SU-DHL-6 (cell line): ENCODE measurements around the gene COG1.

Experiments used
- H2AFZ ChIP-seq: fragments of 200-600 bp; sonication (generic); 2 replicates; pipeline ENCODE4 v1.6.1; 2014; ENCODE audit warnings: low read depth, mild to moderate bottlenecking, moderate library complexity, mixed read lengths, antibody characterized with exemption, low read length; ENCODE audit not compliant: severe bottlenecking
- H3F3A ChIP-seq: fragments of 200-600 bp; shearing (Covaris generic); 2 replicates; pipeline ENCODE4 v1.6.0; 2016; ENCODE audit warnings: antibody characterized with exemption, mild to moderate bottlenecking; ENCODE audit not compliant: insufficient read depth
- H3K27ac ChIP-seq: fragments of 200-600 bp; sonication (generic); 2 replicates; pipeline ENCODE4 v1.5.1; 2016; ENCODE audit warnings: low read depth, mild to moderate bottlenecking, low read length, moderate library complexity, mixed read lengths
- H3K27me3 ChIP-seq: fragments of 200-600 bp; sonication (generic), shearing (Covaris generic); 2 replicates; pipeline ENCODE4 v1.6.0; 2014; ENCODE audit warnings: mild to moderate bottlenecking, low read length
- H3K36me3 ChIP-seq: fragments of 200-600 bp; sonication (generic); 2 replicates; pipeline ENCODE4 v1.6.1; 2014; ENCODE audit warnings: mild to moderate bottlenecking, low read length, mixed read lengths
- H3K4me2 ChIP-seq: fragments of 300-600, 200-600 bp; shearing (Covaris generic), sonication (generic); 2 replicates; pipeline ENCODE4 v1.6.0; 2014; ENCODE audit warnings: low read length, low read depth, mild to moderate bottlenecking; ENCODE audit not compliant: poor library complexity, severe bottlenecking
- H3K4me3 ChIP-seq: fragments of 200-600 bp; sonication (generic); 2 replicates; pipeline ENCODE4 v1.5.1; 2014; ENCODE audit warnings: antibody characterized with exemption, low read length, mild to moderate bottlenecking, mixed read lengths; ENCODE audit not compliant: insufficient read depth, poor library complexity, severe bottlenecking
- H3K79me2 ChIP-seq: fragments of 200-600 bp; sonication (generic); 2 replicates; pipeline ENCODE4 v1.6.1; 2014; ENCODE audit warnings: mild to moderate bottlenecking, low read length, moderate library complexity; ENCODE audit not compliant: insufficient read depth
- H3K9ac ChIP-seq: fragments of 200-600 bp; sonication (generic); 2 replicates; pipeline ENCODE4 v1.7.0; 2014; ENCODE audit warnings: mild to moderate bottlenecking, low read length
- H3K9me2 ChIP-seq: fragments of 200-600 bp; sonication (generic); replicated peaks from 2 replicates; pipeline ENCODE4 v1.6.1; 2014; ENCODE audit warnings: low read length; ENCODE audit not compliant: insufficient read depth
- H3K9me3 ChIP-seq: fragments of 200-600 bp; sonication (generic); 2 replicates; pipeline ENCODE4 v1.6.1; 2014; ENCODE audit warnings: low read length, mixed read lengths; ENCODE audit not compliant: insufficient read depth
- H4K20me1 ChIP-seq: fragments of 200-600 bp; sonication (generic); 2 replicates; pipeline ENCODE4 v1.6.1; 2014; ENCODE audit warnings: low read depth, mild to moderate bottlenecking, antibody characterized with exemption, low read length, moderate library complexity, mixed read lengths
- CTCF ChIP-seq: fragments of 200-600 bp; sonication (generic); IDR thresholded peaks from one replicate; pipeline ENCODE4 v1.5.1; 2017; ENCODE audit warnings: antibody characterized with exemption, mild to moderate bottlenecking, low read length, moderate library complexity; ENCODE audit not compliant: insufficient read depth, poor library complexity, severe bottlenecking
- EZH2phosphoT487 ChIP-seq: fragments of 200-600 bp; sonication (generic), shearing (Covaris generic); conservative IDR thresholded peaks from 2 replicates; pipeline ENCODE4 v1.6.1; 2018; ENCODE audit warnings: mild to moderate bottlenecking, antibody characterized with exemption, low read length, moderate library complexity, mixed read lengths

The COG1 gene

GRCh38 chr17:73224663-73225305 lies 31.9 kb downstream of the COG1 start:
- no peaks in the 10 kb centered on the region for H3F3A ChIP-seq
- no peaks in the 10 kb centered on the region for H3K36me3 ChIP-seq
- TF ChIP-seq CTCF (no peak), EZH2phosphoT487 (no peak)
- no peaks in the 10 kb centered on the region for H3K27me3 ChIP-seq
- no peak overlapping the region for H3K4me3 ChIP-seq
- H2AFZ ChIP-seq, result no peak overlapping the region
- no peaks in the 10 kb centered on the region for H3K9me3 ChIP-seq
- H3K9me2 ChIP-seq, result no peaks in the 10 kb centered on the region
- H3K79me2 ChIP-seq, result peaks cover 71% of the 10 kb centered on the region
- H3K4me2 ChIP-seq, result no peak overlapping the region
- peaks cover 3% of the 10 kb centered on the region; the same call in 1 of the 2 replicates for H4K20me1 ChIP-seq
- no peak overlapping the region for H3K27ac ChIP-seq
- H3K9ac ChIP-seq, result no peak overlapping the region

- Histone ChIP-seq H3K9me2 (no peaks in the 10 kb centered on the region), H3K79me2 (peaks cover 80% of the 10 kb centered on the region), H4K20me1 (peaks cover 3% of the 10 kb centered on the region; the same call in 1 of the 2 replicates), H3K9ac (no peak overlapping the region), H3K36me3 (no peaks in the 10 kb centered on the region), H3F3A (no peaks in the 10 kb centered on the region), H3K4me2 (no peak overlapping the region), H3K27me3 (no peaks in the 10 kb centered on the region), H3K27ac (no peak overlapping the region), H3K9me3 (no peaks in the 10 kb centered on the region), H2AFZ (no peak overlapping the region), H3K4me3 (no peak overlapping the region)
- TF ChIP-seq CTCF, result no peak
- TF ChIP-seq EZH2phosphoT487, result no peak
Measured at GRCh38 chr17:73226556-73227172, 33.8 kb downstream of the COG1 start.

GRCh38 chr17:73227379-73227778 lies 34.5 kb downstream of the COG1 start:
- no peaks in the 10 kb centered on the region for H3F3A ChIP-seq
- H3K4me2 ChIP-seq, result no peak overlapping the region
- H3K4me3 ChIP-seq, result no peak overlapping the region
- no peak overlapping the region for H3K27ac ChIP-seq
- no peak for TF ChIP-seq CTCF
- TF ChIP-seq EZH2phosphoT487, result no peak
- H3K36me3 ChIP-seq, result no peaks in the 10 kb centered on the region
- no peaks in the 10 kb centered on the region for H3K27me3 ChIP-seq
- H4K20me1 ChIP-seq, result peaks cover 3% of the 10 kb centered on the region; the same call in 1 of the 2 replicates
- H3K9ac ChIP-seq, result no peak overlapping the region
- H2AFZ ChIP-seq, result no peak overlapping the region
- H3K79me2 ChIP-seq, result peaks cover 79% of the 10 kb centered on the region
- H3K9me3 ChIP-seq, result no peaks in the 10 kb centered on the region
- no peaks in the 10 kb centered on the region for H3K9me2 ChIP-seq
